Renal pelvis (tissue), 4 donors: ENCODE results near the gene UROC1. TPM values are rescaled to one million over a fixed set of nuclear protein-coding genes. Genes with fewer than 3 reads are reported as not detected.

Experiments used
- DNase-seq: peaks from one replicate; pipeline ENCODE4 v3.0.0-alpha.2; 2013
- polyA plus RNA-seq, 3 donors: library from polyadenylated mRNA; unstranded; fragments of 120-200 nt; gene quantifications; one replicate each; pipeline ENCODE4 v1.2.1, GENCODE V29; 2013; ENCODE audit not compliant: insufficient read length in 3 of 3

UROC1 gene
- polyA plus RNA-seq, 3 donors: 0.06 to 0.19 (median 0.13) TPM

DNA sequence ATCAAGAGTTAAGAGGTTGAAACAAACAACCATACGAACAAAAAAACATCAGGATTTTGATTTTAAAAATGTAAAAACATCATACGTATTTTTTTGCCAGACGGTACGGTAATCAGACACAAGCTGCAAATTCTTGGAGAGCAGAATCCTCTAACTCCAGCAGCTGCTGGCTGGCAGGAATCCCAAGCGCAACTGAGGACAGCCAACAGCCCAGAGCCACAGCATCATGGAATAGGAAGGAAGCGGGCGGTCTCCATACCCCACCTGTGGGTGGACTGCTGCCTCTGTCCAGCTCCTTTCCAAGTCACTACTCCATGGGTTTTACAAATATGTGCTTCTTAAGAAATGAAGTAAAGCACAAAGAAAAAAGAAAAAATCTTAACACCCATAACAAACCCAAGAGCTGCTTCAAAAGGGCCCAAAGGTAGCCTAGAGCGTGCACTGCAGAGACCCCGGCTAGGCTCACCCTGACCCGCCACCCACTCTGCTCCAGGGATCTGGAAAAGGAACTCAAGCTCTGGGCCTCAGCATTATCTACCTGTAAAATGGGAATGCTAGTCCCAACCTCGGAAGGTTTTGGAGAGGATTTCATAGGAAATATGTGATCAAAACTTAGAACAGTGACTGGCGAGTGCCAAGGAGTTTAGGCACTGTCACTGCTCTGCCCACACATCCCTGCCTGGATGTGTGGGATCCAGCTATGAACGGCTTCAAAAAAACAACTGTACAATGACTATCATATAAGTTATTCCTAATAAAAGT is 75.3 kb downstream of the UROC1 start:
- no peak for DNase-seq

DNA sequence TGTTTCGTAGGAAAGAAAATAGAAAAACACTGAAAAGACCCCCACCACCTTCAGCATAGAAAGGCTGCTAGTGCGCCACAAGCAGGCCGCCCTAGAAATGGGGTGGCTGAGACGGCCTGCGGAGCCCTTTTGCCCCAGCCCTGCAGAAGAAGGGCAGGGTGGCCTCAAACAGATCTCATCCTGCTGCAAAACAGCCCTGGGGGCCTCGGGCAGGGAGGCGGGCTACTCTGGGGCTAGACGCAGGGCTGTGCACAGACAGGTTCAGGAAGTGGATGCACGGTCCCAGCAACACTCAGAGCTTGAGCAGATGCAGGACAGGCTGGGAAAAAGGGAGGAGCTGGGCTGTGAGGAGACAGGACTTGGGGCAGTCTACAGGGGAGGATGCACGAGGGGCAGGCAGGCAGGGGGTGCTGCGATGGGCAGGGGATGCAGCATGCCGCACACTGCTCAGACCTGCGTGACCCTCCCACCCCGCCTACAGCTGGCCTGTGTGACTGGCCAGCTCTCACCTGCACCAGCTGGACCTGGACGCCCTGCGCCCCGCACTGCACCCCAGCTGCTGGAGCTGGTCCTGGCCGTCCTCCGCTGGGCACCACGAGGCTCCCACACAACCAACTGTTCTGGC is 76.2 kb downstream of the UROC1 start:
- no peak for DNase-seq

GRCh38 chr3:126440709-126440995 is 76.9 kb downstream of the UROC1 start:
- DNase-seq: no peak

DNA sequence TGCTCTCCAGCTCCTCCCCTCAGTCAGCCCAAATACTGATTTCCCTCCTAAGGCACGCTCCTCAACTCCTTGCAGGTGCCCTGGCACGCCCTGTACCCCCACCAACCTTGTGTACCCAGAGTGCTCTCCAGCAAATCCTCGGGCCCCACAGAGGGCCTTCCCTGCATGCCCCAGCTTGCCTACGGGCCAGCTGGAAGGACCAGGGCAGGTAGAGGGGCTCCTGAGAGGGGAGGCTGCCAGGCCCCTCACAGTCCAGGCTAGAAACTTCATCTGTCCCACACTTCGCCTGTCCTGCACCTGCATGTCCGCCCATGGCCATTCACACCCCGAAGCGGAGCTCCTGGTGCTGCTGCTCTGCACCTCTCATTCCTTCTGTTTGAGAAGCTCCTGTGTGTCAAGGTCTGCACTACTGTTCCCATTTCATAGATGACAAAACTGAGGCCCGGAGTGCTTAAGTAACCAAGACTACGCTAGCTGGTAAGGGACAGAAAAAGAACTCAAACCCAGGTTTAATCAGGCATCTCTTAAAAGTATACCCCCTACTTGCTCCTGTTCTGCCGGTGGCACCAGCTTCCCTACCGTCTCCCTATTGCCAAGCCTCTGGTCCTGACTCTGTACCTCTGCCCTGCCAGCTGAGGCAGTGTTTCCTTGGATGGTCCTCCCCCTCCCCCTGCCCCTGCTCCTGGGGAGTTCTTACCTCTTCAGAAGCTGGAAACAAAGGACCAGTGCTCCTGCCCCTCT is 77.4 kb downstream of the UROC1 start:
- DNase-seq: no peak

DNA sequence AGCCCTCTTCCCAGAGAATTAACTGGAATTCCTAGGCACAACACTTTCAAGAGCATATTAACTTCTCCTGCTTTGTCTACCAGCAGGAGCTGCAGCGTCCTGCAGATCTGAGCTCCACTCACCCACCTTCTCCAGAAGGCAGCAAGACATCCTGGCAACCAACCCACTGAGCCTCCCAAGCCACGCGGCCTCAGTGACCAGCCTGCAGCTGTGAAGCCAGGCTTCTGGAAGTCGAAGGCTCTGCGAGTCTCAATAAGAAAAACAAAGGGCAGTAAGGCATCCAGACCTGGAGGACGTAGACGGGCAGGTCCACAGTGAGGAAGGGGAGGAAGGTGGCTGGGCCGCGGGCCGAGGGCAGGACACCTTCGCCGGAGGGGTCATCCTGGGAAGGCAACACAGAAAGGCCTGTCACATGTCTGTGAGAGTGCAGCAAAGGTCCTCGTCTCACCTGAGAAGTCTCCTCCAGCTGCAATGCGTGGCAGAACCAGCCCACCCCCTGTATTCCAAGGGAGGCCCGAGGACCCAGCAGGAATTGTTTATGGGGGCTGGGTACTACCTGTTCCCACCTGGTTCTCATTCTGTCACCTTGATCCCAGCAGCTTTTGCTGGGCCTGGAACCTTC is 78.1 kb downstream of the UROC1 start:
- DNase-seq: no peak

DNA sequence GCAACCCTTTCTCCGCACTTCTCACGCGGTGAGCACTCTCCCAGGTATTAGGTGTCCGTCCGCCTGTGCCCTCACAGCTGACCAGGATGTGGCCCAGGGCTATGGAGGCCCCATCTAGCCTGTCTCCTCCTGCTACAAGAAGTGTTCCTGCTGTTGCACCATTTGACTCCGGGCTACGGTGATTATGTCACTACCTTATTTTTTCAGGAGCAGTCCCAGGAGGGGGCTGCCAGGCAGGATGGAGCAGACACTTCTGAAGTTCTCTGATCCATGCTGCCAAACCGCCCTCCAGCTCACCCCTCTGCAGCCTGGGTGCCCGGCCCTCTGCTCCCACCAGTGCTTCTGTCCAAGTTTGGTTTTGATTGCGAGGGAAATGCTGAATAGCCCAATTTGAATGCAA is 78.8 kb downstream of the UROC1 start:
- DNase-seq: no peak

- no peak for DNase-seq
These were observed 79.4 kb downstream of the UROC1 start for GRCh38 chr3:126438186-126438585.

DNA sequence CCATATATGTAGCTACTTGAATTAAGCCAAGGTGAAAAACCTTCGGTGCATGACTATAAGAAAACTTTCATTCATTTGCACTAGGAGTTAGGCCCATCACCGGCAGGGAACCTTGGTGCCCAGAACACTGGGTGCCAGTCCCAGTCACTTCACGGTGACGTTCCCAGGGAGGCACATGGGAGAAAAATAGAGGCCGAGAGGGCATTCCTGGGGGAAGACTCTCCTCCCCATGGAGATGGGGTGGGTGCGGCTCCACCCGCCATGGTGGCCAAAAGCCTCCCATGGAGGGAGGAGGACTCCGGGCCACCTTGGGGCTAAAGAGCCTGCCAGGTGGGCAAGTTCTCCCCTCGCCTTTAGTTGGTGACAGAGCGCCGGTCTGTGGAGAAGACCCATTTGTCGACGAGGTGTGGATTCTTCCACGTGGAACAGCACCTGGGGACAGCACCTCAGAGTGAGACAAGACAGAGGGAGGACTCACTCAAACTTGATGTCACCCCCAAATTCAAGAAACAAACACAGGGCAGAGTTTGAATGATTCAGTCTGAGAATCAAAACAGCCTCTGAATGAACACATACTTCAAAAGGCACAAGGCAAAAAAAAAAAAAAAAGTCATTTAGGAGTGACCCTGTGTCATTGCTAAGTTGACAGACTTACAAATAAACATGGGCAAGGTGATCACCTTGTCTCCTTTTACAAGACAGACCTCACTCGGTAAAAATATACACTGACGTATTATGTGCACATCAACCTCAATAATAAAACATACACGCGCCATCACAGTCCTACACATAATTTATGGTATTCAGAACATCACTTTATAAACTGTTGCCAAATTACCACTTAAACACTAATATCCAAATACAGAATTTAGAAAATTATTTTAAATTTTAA is 80.5 kb downstream of the UROC1 start:
- no peak for DNase-seq

- DNase-seq: no peak
These were observed 81.9 kb downstream of the UROC1 start for GRCh38 chr3:126435456-126436315.

GRCh38 chr3:126434931-126435411 is 82.6 kb downstream of the UROC1 start:
- DNase-seq: no peak

DNA sequence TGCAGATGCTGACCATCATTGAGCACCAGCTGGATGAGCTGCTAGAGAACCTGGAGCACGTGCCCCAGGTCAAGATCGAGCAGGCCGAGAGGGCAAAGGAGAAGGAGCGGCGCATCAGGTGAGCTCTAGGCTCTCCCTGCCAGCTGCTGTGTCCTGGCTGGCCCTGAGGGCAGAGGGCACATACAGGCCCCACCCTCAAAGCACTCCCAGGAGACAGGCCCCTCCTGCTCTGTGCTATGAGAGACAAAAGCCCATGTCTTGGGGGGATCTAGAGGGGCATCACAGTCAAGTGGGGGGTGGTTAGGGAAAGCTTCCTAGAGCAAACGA is 83.3 kb downstream of the UROC1 start:
- no peak for DNase-seq

GRCh38 chr3:126433496-126434263 is 83.9 kb downstream of the UROC1 start:
- no peak for DNase-seq

DNA sequence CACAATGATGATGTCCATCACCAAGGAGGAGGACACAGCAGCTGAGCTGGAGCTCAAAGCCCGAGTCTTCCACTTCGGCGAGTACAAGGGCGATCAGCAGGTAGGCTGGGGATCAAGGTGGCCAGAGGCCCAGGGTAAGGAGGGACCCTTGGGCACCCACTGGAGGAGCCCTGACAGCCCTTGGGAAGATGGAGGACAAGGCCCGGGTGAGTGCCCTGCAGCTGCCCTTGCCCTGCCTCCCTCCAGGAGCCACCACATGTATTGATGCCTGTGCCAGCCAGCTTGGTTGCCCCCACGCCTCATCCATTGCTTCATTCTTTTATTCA is 84.5 kb downstream of the UROC1 start:
- DNase-seq: no peak

GRCh38 chr3:126432361-126433104 is 85.0 kb downstream of the UROC1 start:
- no peak for DNase-seq

Other genes with a start within 250 kb of the UROC1 start
- gene KLF15, start 160.4 kb downstream of the UROC1 start, polyA plus RNA-seq: 10 to 100 TPM; 13.6 to 18.3 (median 15.4) TPM
- 1 to 10 TPM; 1.1 to 1.7 (median 1.5) TPM for gene CFAP100, start 122.9 kb downstream of the UROC1 start, polyA plus RNA-seq
- gene ZXDC, start 41.9 kb downstream of the UROC1 start, polyA plus RNA-seq: 10 to 100 TPM; 31.3 to 46.5 (median 45.9) TPM
- 10 to 100 TPM in 1 of 3 donors, 1 to 10 TPM in 2; 7.4 to 11.0 (median 8.1) TPM for gene CHST13, start 6.4 kb upstream of the UROC1 start, polyA plus RNA-seq
- gene C3orf22, start 41.2 kb upstream of the UROC1 start, polyA plus RNA-seq: under 1 TPM in 2 of 3 donors, not detected in 1; 0.04 to 0.25 TPM
- 10 to 100 TPM; 15.4 to 18.2 (median 16.7) TPM for gene TXNRD3, start 137.4 kb upstream of the UROC1 start, polyA plus RNA-seq
- gene CHCHD6, start 186.5 kb upstream of the UROC1 start, polyA plus RNA-seq: 10 to 100 TPM; 16.0 to 23.8 (median 21.9) TPM